ENCODE results near the gene PLXNA4.

The PLXNA4 gene

GRCh38 chr7:132526111-132526740 is 50.0 kb downstream of the PLXNA4 start:
- no peak for DNase-seq (ENCODE audit: low read depth in 1 of 2, low spot score in 1 of 2)
- no peak overlapping the region for H3K27ac ChIP-seq (replicated peaks)
- no peak overlapping the region for H3K4me3 ChIP-seq (replicated peaks; ENCODE audit: insufficient read depth, low read length)
- peaks cover 2% of the 10 kb centered on the region for H3K27me3 ChIP-seq (ENCODE audit: insufficient read depth, poor library complexity, severe bottlenecking)
- TF ChIP-seq CTCF (IDR thresholded peaks at IDR 0.05; ENCODE audit: insufficient read depth, low read length) (no peak), REST (IDR thresholded peaks at IDR 0.05; ENCODE audit: insufficient replicate concordance, low read depth) (no peak), POLR2AphosphoS5 (IDR thresholded peaks at IDR 0.05; ENCODE audit: low read depth) (no peak), SPI1 (IDR thresholded peaks at IDR 0.05; ENCODE audit: borderline replicate concordance, low read depth) (no peak), GABPA (IDR thresholded peaks at IDR 0.05; ENCODE audit: low read depth) (no peak)

DNA sequence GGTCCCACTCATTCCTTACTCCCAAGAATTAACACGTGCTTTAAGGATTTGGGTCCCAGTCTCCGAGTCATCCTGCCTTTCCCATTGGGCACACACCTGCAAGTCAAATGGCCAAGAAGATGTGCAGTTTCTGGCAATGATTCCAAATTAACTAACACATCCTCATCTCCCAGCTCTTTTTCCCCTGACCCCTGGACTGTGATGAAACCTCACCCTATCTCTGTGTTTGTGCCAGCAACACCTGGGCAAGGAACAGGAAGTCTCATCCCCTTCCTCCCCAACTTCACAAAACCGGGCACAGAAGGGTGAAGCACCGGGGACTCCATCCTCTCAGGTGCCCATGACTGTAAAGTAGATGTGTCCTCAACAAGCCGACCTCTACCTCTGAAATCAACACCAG is 54.8 kb downstream of the PLXNA4 start:
- no peak for DNase-seq (ENCODE audit: low read depth in 1 of 2, low spot score in 1 of 2)
- H3K27ac ChIP-seq (replicated peaks), result no peak overlapping the region
- no peaks in the 10 kb centered on the region for H3K27me3 ChIP-seq (ENCODE audit: insufficient read depth, poor library complexity, severe bottlenecking)
- no peak overlapping the region for H3K4me3 ChIP-seq (replicated peaks; ENCODE audit: insufficient read depth, low read length)
- TF ChIP-seq REST (IDR thresholded peaks at IDR 0.05; ENCODE audit: insufficient replicate concordance, low read depth), result no peak
- no peak for TF ChIP-seq GABPA (IDR thresholded peaks at IDR 0.05; ENCODE audit: low read depth)

- no peak overlapping the region for H3K4me3 ChIP-seq (replicated peaks; ENCODE audit: insufficient read depth, low read length)
- H3K27ac ChIP-seq (replicated peaks), result no peak overlapping the region
- no peak for TF ChIP-seq CTCF (IDR thresholded peaks at IDR 0.05; ENCODE audit: insufficient read depth, low read length)
- TF ChIP-seq POLR2AphosphoS5 (IDR thresholded peaks at IDR 0.05; ENCODE audit: low read depth), result no peak
- no peak for TF ChIP-seq GABPA (IDR thresholded peaks at IDR 0.05; ENCODE audit: low read depth)
- peak; percentile 22; the same call in 1 of the 2 replicates for TF ChIP-seq SPI1 (IDR thresholded peaks at IDR 0.05; ENCODE audit: borderline replicate concordance, low read depth)
- DNase-seq (ENCODE audit: low read depth in 1 of 2, low spot score in 1 of 2), result no peak
- H3K27me3 ChIP-seq (ENCODE audit: insufficient read depth, poor library complexity, severe bottlenecking), result no peaks in the 10 kb centered on the region
These were observed 55.5 kb downstream of the PLXNA4 start for GRCh38 chr7:132520591-132521280.

- TF ChIP-seq REST (IDR thresholded peaks at IDR 0.05; ENCODE audit: insufficient replicate concordance, low read depth), result no peak
- no peak for TF ChIP-seq CTCF (IDR thresholded peaks at IDR 0.05; ENCODE audit: insufficient read depth, low read length)
- no peak for TF ChIP-seq POLR2AphosphoS5 (IDR thresholded peaks at IDR 0.05; ENCODE audit: low read depth)
- DNase-seq (ENCODE audit: low read depth in 1 of 2, low spot score in 1 of 2), result peak in 1 of 2 experiments; percentile 16
- Histone ChIP-seq H3K27me3 (ENCODE audit: insufficient read depth, poor library complexity, severe bottlenecking) (no peaks in the 10 kb centered on the region), H3K27ac (replicated peaks) (no peak overlapping the region), H3K4me3 (replicated peaks; ENCODE audit: insufficient read depth, low read length) (no peak overlapping the region)
These were observed 56.3 kb downstream of the PLXNA4 start for GRCh38 chr7:132519936-132520335.
